Measurements from ENCODE around the gene ALDH9A1.
"Not testable (repeated sequence)": the region's sequence is repeated elsewhere in the genome, so short reads cannot be mapped to it uniquely, and the experiment has no call there.

Gene ALDH9A1

GRCh38 chr1:165697881-165698760 is at the start of gene ALDH9A1:
TSS of gene ALDH9A1 (minus strand) at chr1:165698562. CDS start at chr1:165698558, 4 bp downstream.
- H3K4me3 ChIP-seq (ENCODE audit: control insufficient read depth, low read depth, low read length), result peak within 1 kb of the TSS; percentile 86
- no peak for DNase-seq (ENCODE audit: low read depth)
- TF ChIP-seq CTCF (IDR thresholded peaks at IDR 0.05; ENCODE audit: control insufficient read depth, insufficient read depth, low read depth, low read length, missing control alignments), result peak; percentile 36

GRCh38 chr1:165747632-165748447 is 49.5 kb upstream of the ALDH9A1 start:
- TF ChIP-seq CTCF (IDR thresholded peaks at IDR 0.05; ENCODE audit: control insufficient read depth, insufficient read depth, low read depth, low read length, missing control alignments), result no peak
- no peak overlapping the region for H3K4me3 ChIP-seq (ENCODE audit: control insufficient read depth, low read depth, low read length)
- no peak for DNase-seq (ENCODE audit: low read depth)

- H3K4me3 ChIP-seq (ENCODE audit: control insufficient read depth, low read depth, low read length); DNase-seq (ENCODE audit: low read depth): not testable (repeated sequence)
Observed at GRCh38 chr1:165744913-165745312, 46.6 kb upstream of the ALDH9A1 start.

GRCh38 chr1:165742194-165742593 is 43.8 kb upstream of the ALDH9A1 start:
- no peak overlapping the region for H3K4me3 ChIP-seq (ENCODE audit: control insufficient read depth, low read depth, low read length)
- no peak for DNase-seq (ENCODE audit: low read depth)
- no peak for TF ChIP-seq CTCF (IDR thresholded peaks at IDR 0.05; ENCODE audit: control insufficient read depth, insufficient read depth, low read depth, low read length, missing control alignments)

GRCh38 chr1:165738794-165739193 is 40.4 kb upstream of the ALDH9A1 start:
- no peak for DNase-seq (ENCODE audit: low read depth)
- no peak overlapping the region for H3K4me3 ChIP-seq (ENCODE audit: control insufficient read depth, low read depth, low read length)
- TF ChIP-seq CTCF (IDR thresholded peaks at IDR 0.05; ENCODE audit: control insufficient read depth, insufficient read depth, low read depth, low read length, missing control alignments), result no peak

- DNase-seq (ENCODE audit: low read depth), result no peak
- H3K4me3 ChIP-seq (ENCODE audit: control insufficient read depth, low read depth, low read length), result no peak overlapping the region
- no peak for TF ChIP-seq CTCF (IDR thresholded peaks at IDR 0.05; ENCODE audit: control insufficient read depth, insufficient read depth, low read depth, low read length, missing control alignments)
Observed at GRCh38 chr1:165737196-165737595, 38.8 kb upstream of the ALDH9A1 start.

GRCh38 chr1:165734906-165735305 is 36.5 kb upstream of the ALDH9A1 start:
- no peak for DNase-seq (ENCODE audit: low read depth)
- no peak for TF ChIP-seq CTCF (IDR thresholded peaks at IDR 0.05; ENCODE audit: control insufficient read depth, insufficient read depth, low read depth, low read length, missing control alignments)
- H3K4me3 ChIP-seq (ENCODE audit: control insufficient read depth, low read depth, low read length), result no peak overlapping the region

All from AG09309 (cell line).